Measurements from ENCODE around the gene VCX2. TPM values are rescaled to one million over a fixed set of nuclear protein-coding genes. Genes with fewer than 3 reads are reported as not detected.

The VCX2 gene
- total and polyA plus RNA-seq, 10 donors: not detected

- WGBS, 5 donors: 59 to 82% (median 66%) methylated on average over 4 of the region's 4 CpGs
- no peak overlapping the region for H3K27ac ChIP-seq
- H3K9me3 ChIP-seq: peaks cover 0 to 27% (median 2%) of the 10 kb centered on the region in 8 donors
- H3K27me3 ChIP-seq (replicated peaks in 1 of 7): no peaks in the 10 kb centered on the region
- no peak overlapping the region for H3K4me3 ChIP-seq
- no peaks in the 10 kb centered on the region for H3K4me1 ChIP-seq
- no peaks in the 10 kb centered on the region for H3K36me3 ChIP-seq
- TF ChIP-seq POLR2A (IDR thresholded peaks at IDR 0.05) (no peak), POLR2AphosphoS5 (IDR thresholded peaks at IDR 0.05) (no peak), CTCF (IDR thresholded peaks at IDR 0.05 in 8 of 11, conservative IDR thresholded peaks at IDR 0.05 in 3 of 11) (no peak)
- intact Hi-C loops (cut with DNase I; ENCODE audit: low total_unique reads): no loop called here
- no peak for DNase-seq
Measured at GRCh38 chrX:8147226-8147625, 23.8 kb downstream of the VCX2 start.

- Histone ChIP-seq H3K27ac (no peak overlapping the region), H3K27me3 (replicated peaks in 1 of 7) (no peaks in the 10 kb centered on the region), H3K4me3 (no peak overlapping the region), H3K4me1 (no peaks in the 10 kb centered on the region), H3K36me3 (no peaks in the 10 kb centered on the region), H3K9me3 (peaks cover 0 to 17% (median 2%) of the 10 kb centered on the region in 8 donors)
- 93 to 97% (median 94%) methylated on average over 11 to 24 of the region's 24 CpGs for WGBS, 5 donors
- DNase-seq: no peak
- TF ChIP-seq CTCF (IDR thresholded peaks at IDR 0.05 in 8 of 11, conservative IDR thresholded peaks at IDR 0.05 in 3 of 11): no peak
- TF ChIP-seq POLR2A (IDR thresholded peaks at IDR 0.05): no peak
- no peak for TF ChIP-seq POLR2AphosphoS5 (IDR thresholded peaks at IDR 0.05)
- intact Hi-C loops (cut with DNase I; ENCODE audit: low total_unique reads): no loop called here
Measured at GRCh38 chrX:8144925-8145324, 26.1 kb downstream of the VCX2 start.

- TF ChIP-seq CTCF (IDR thresholded peaks at IDR 0.05 in 8 of 11, conservative IDR thresholded peaks at IDR 0.05 in 3 of 11) (no peak), POLR2A (IDR thresholded peaks at IDR 0.05) (no peak), POLR2AphosphoS5 (IDR thresholded peaks at IDR 0.05) (no peak)
- Histone ChIP-seq H3K9me3 (peaks cover 0 to 4% (median 0%) of the 10 kb centered on the region in 8 donors), H3K36me3 (no peaks in the 10 kb centered on the region), H3K27ac (no peak overlapping the region), H3K4me1 (no peaks in the 10 kb centered on the region), H3K27me3 (replicated peaks in 1 of 7) (no peaks in the 10 kb centered on the region), H3K4me3 (no peak overlapping the region)
- WGBS, 5 donors: 77 to 90% (median 82%) methylated on average over 3 of the region's 3 CpGs
- intact Hi-C loops (cut with DNase I; ENCODE audit: low total_unique reads): no loop called here
- DNase-seq: no peak
Measured at GRCh38 chrX:8141896-8142295, 29.2 kb downstream of the VCX2 start.

- Histone ChIP-seq H3K9me3 (peaks cover 0 to 4% (median 0%) of the 10 kb centered on the region in 8 donors), H3K27ac (no peak overlapping the region), H3K36me3 (no peaks in the 10 kb centered on the region), H3K27me3 (replicated peaks in 1 of 7) (no peaks in the 10 kb centered on the region), H3K4me1 (no peaks in the 10 kb centered on the region), H3K4me3 (no peak overlapping the region)
- intact Hi-C loops (cut with DNase I; ENCODE audit: low total_unique reads): no loop called here
- DNase-seq: no peak
- TF ChIP-seq POLR2AphosphoS5 (IDR thresholded peaks at IDR 0.05) (no peak), POLR2A (IDR thresholded peaks at IDR 0.05) (no peak)
- 77 to 92% (median 86%) methylated on average over 10 of the region's 10 CpGs for WGBS, 5 donors
Measured at GRCh38 chrX:8140986-8141744, 29.9 kb downstream of the VCX2 start.

Measured in spleen (tissue), 11 donors.